ENCODE measurements around the gene POLR2B.

GRCh38 chr4:57042711-57043169 is 64.0 kb downstream of the POLR2B start:
- TF ChIP-seq, protein P1, sequence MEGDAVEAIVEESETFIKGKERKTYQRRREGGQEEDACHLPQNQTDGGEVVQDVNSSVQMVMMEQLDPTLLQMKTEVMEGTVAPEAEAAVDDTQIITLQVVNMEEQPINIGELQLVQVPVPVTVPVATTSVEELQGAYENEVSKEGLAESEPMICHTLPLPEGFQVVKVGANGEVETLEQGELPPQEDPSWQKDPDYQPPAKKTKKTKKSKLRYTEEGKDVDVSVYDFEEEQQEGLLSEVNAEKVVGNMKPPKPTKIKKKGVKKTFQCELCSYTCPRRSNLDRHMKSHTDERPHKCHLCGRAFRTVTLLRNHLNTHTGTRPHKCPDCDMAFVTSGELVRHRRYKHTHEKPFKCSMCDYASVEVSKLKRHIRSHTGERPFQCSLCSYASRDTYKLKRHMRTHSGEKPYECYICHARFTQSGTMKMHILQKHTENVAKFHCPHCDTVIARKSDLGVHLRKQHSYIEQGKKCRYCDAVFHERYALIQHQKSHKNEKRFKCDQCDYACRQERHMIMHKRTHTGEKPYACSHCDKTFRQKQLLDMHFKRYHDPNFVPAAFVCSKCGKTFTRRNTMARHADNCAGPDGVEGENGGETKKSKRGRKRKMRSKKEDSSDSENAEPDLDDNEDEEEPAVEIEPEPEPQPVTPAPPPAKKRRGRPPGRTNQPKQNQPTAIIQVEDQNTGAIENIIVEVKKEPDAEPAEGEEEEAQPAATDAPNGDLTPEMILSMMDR (IDR thresholded peaks at IDR 0.05; ENCODE audit: insufficient read depth, low read length, poor library complexity, severe bottlenecking), result no peak
- TF ChIP-seq EZH2phosphoT487 (conservative IDR thresholded peaks at IDR 0.05; ENCODE audit: low read length), result no peak
